SJCRH30 (cell line): ENCODE results near the gene ANO6. TPM values are rescaled to one million over a fixed set of nuclear protein-coding genes. Genes with fewer than 3 reads are reported as not detected.
"Not testable (repeated sequence)": the region's sequence is repeated elsewhere in the genome, so short reads cannot be mapped to it uniquely, and the experiment has no call there.

Experiments used
- DNase-seq, 2 experiments: peaks; one replicate each; pipeline ENCODE4 v3.0.0-alpha.2; 2015 to 2020
- H3K27ac ChIP-seq: fragments of 250-450 bp; sonication (Bioruptor Pico); 2 replicates; pipeline ENCODE4 v1.5.1; 2020; ENCODE audit warnings: mild to moderate bottlenecking, moderate library complexity
- H3K27me3 ChIP-seq: fragments of 250-450 bp; sonication (Bioruptor Pico); 2 replicates; pipeline ENCODE4 v1.5.1; 2020; ENCODE audit warnings: mild to moderate bottlenecking, moderate library complexity
- H3K36me3 ChIP-seq: fragments of 250-450 bp; sonication (Bioruptor Pico); 2 replicates; pipeline ENCODE4 v1.5.1; 2020; ENCODE audit warnings: mild to moderate bottlenecking, moderate library complexity
- H3K4me1 ChIP-seq: fragments of 250-450 bp; sonication (Bioruptor Pico); 2 replicates; pipeline ENCODE4 v1.5.1; 2020; ENCODE audit warnings: mild to moderate bottlenecking, moderate library complexity
- H3K4me3 ChIP-seq: fragments of 250-450 bp; sonication (Bioruptor Pico); 2 replicates; pipeline ENCODE4 v1.5.1; 2020; ENCODE audit warnings: mild to moderate bottlenecking, moderate library complexity
- H3K9me3 ChIP-seq: fragments of 250-450 bp; sonication (Bioruptor Pico); replicated peaks from 2 replicates; pipeline ENCODE4 v1.5.1; 2020; ENCODE audit warnings: mild to moderate bottlenecking, moderate library complexity
- total RNA-seq: library from RNA; depleted of rRNA; stranded (reverse); fragments of >200 nt; shearing (Covaris generic); gene quantifications from 2 replicates; pipeline ENCODE4 v1.2.3, GENCODE V29; 2014

ANO6 gene
- total RNA-seq, 1 experiment from 2014 or later = 60.7 TPM

- Histone ChIP-seq H3K36me3 (peaks cover 11% of the 10 kb centered on the region), H3K9me3 (peaks cover 10% of the 10 kb centered on the region; the same call in 1 of the 2 replicates), H3K4me3 (no peak overlapping the region), H3K27ac (no peak overlapping the region), H3K4me1 (no peaks in the 10 kb centered on the region), H3K27me3 (no peaks in the 10 kb centered on the region)
- no peak for DNase-seq
Measured at GRCh38 chr12:45314770-45315169, 98.9 kb downstream of the ANO6 start.

- Histone ChIP-seq H3K36me3 (peaks cover 11% of the 10 kb centered on the region), H3K4me1 (no peaks in the 10 kb centered on the region), H3K9me3 (peaks cover 10% of the 10 kb centered on the region; the same call in 1 of the 2 replicates), H3K27ac (no peak overlapping the region), H3K27me3 (no peaks in the 10 kb centered on the region), H3K4me3 (no peak overlapping the region)
- no peak for DNase-seq
Measured at GRCh38 chr12:45315462-45315861, 99.6 kb downstream of the ANO6 start.

- not testable (repeated sequence) for H3K27ac ChIP-seq, H3K4me3 ChIP-seq, DNase-seq, H3K27me3 ChIP-seq, H3K4me1 ChIP-seq
- Histone ChIP-seq H3K9me3 (peaks cover 10% of the 10 kb centered on the region; the same call in 1 of the 2 replicates), H3K36me3 (peaks cover 11% of the 10 kb centered on the region)
Measured at GRCh38 chr12:45317261-45317660, 101.4 kb downstream of the ANO6 start.

DNA sequence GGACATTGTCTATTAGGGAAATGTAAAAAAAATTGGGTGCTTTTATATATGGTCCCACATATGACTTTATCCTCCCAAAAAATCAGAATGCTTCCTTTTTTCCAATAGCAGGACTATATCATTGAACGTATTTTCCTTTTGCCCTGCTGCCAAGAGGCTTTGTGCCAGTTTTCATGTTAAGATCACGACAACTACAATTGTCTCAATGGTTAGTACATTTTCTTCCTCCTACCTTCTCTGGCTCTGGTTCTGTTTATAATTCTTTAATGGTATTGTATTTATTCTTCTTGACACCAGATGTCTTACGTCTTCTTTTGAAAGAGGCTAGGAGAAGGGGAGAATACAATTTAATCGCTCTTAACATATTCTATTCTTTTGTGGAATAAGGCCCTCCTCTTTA is 106.9 kb downstream of the ANO6 start:
- Histone ChIP-seq H3K36me3 (no peaks in the 10 kb centered on the region), H3K9me3 (peaks cover 3% of the 10 kb centered on the region; the same call in 1 of the 2 replicates)
- no peak for DNase-seq

DNA sequence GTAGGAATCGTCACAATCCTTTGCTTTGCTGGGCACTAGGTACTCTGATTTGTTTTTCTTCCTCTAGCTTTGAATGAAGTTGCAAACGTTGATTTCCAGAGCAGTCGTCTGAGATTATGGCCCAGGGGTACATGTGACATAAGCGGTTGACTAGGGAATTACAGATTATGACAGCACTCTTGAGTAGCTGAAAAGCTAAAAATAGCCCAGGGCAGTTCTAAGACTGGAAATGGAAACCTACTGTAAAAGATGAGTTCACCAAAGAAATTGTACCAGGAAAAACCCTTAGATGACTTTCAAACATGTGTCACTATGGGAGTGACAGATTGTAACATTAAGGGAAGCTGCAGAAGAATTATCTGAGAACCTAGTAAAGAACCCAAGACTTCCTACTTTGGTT is 108.5 kb downstream of the ANO6 start:
- no peak for DNase-seq
- H3K27ac ChIP-seq = no peak overlapping the region
- no peaks in the 10 kb centered on the region for H3K27me3 ChIP-seq

More for the DNA sequence above, 106.9 kb downstream of the ANO6 start:
- Histone ChIP-seq H3K4me1 (peaks cover 14% of the 10 kb centered on the region), H3K4me3 (no peak overlapping the region), H3K27me3 (no peaks in the 10 kb centered on the region), H3K27ac (no peak overlapping the region)

DNA sequence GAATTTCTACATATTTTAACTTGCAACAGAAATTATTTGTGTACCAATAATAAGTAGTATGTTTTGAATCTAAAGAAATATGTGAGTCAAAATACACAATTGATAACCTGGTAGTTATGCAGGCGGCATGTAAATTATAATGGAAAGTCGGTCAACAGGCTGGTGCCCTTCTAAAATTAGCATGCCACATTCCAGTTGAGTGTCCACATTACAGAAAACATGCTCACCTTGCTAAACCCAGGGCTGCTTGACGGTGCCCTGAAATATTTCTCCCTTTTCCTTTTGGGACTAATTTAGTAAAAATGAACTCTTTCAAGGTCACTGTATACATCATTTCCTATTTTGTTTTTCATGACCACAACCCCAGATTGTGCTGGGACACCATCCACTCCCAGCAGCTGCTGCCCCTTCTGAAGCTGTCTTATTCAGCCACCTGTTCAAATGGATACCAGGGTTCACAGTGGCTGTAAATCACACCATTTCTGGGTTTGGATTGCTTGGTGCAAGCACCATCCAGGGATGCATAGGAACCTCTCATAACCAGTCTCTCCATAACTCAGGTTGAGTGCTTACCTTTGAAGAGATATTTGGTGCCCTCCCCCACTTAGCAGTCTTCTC is 110.6 kb downstream of the ANO6 start:
- H3K27me3 ChIP-seq = no peaks in the 10 kb centered on the region
- peak; percentile 79 to 90 for DNase-seq
- H3K4me1 ChIP-seq = peaks cover 14% of the 10 kb centered on the region
- H3K27ac ChIP-seq = peak overlapping the region; percentile 16
- no peak overlapping the region for H3K4me3 ChIP-seq
- H3K9me3 ChIP-seq = no peaks in the 10 kb centered on the region
- no peaks in the 10 kb centered on the region for H3K36me3 ChIP-seq

More for the DNA sequence above, 108.5 kb downstream of the ANO6 start:
- H3K4me1 ChIP-seq = peaks cover 14% of the 10 kb centered on the region
- H3K4me3 ChIP-seq = no peak overlapping the region
- no peaks in the 10 kb centered on the region for H3K36me3 ChIP-seq
- H3K9me3 ChIP-seq = no peaks in the 10 kb centered on the region

DNA sequence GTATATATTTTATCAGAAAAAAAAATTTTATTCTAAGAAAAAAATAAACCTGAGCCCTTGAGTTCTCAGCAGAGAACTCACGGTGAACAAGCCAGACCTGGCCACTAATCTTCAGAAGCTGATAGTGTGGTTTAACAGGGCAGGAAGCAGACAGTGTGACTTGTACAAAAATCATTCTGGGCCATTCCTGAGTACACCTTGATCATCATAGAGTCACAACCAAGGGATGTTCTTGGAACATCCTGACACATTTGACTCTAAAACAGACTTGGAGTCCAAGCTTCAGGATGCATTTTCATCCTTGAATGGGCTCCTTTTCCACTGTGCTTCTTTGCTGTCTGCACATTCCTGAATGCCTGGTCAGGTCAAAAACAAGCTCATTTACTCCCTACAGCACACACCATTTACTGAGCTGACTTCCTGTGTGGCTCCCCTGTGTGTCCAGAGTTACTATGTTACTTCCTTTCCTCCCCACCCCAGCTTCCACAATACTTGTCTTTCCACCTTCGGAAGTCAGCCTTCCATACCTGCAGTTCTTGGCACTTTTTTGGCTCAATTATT is 112.0 kb downstream of the ANO6 start:
- no peak overlapping the region for H3K4me3 ChIP-seq
- H3K27ac ChIP-seq = no peak overlapping the region
- no peaks in the 10 kb centered on the region for H3K9me3 ChIP-seq
- no peak for DNase-seq
- H3K4me1 ChIP-seq = peaks cover 14% of the 10 kb centered on the region
- H3K36me3 ChIP-seq = no peaks in the 10 kb centered on the region
- no peaks in the 10 kb centered on the region for H3K27me3 ChIP-seq

DNA sequence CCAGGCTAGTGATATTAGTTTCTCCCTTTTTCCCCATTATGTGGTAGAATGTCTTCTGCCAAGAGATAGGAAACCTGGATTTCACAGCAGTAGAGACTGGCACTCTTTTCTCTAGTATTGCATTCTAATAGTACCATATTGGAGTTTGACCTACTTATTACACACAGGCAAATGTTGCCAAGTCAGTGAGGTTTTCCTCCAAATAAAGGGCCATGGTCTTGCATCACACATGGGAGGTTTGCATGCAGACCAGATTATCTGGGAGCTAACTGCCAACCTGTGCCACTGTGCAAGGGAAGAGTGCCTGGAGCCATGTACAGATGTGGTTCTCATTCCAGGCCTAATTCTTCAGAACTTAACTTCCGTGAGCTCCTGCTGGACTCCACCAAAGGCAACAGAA is 113.3 kb downstream of the ANO6 start:
- Histone ChIP-seq H3K4me3 (no peak overlapping the region), H3K4me1 (peaks cover 14% of the 10 kb centered on the region), H3K27ac (no peak overlapping the region), H3K36me3 (no peaks in the 10 kb centered on the region), H3K9me3 (no peaks in the 10 kb centered on the region), H3K27me3 (no peaks in the 10 kb centered on the region)
- DNase-seq = no peak

GRCh38 chr12:45329702-45330101 is 113.8 kb downstream of the ANO6 start:
- H3K27me3 ChIP-seq = no peaks in the 10 kb centered on the region
- peaks cover 14% of the 10 kb centered on the region for H3K4me1 ChIP-seq
- no peaks in the 10 kb centered on the region for H3K9me3 ChIP-seq
- no peak for DNase-seq
- no peak overlapping the region for H3K4me3 ChIP-seq
- no peak overlapping the region for H3K27ac ChIP-seq
- no peaks in the 10 kb centered on the region for H3K36me3 ChIP-seq

GRCh38 chr12:45331552-45331951 is 115.7 kb downstream of the ANO6 start:
- H3K4me1 ChIP-seq = peaks cover 15% of the 10 kb centered on the region
- DNase-seq = no peak
- no peak overlapping the region for H3K4me3 ChIP-seq
- H3K27me3 ChIP-seq = no peaks in the 10 kb centered on the region
- H3K27ac ChIP-seq = no peak overlapping the region
- H3K9me3 ChIP-seq = no peaks in the 10 kb centered on the region
- no peaks in the 10 kb centered on the region; the same call in 1 of the 2 replicates for H3K36me3 ChIP-seq

GRCh38 chr12:45334396-45334795 is 118.5 kb downstream of the ANO6 start:
- H3K36me3 ChIP-seq = no peaks in the 10 kb centered on the region; the same call in 1 of the 2 replicates
- H3K27me3 ChIP-seq = no peaks in the 10 kb centered on the region
- H3K9me3 ChIP-seq = no peaks in the 10 kb centered on the region
- no peak overlapping the region for H3K4me3 ChIP-seq
- no peak overlapping the region for H3K27ac ChIP-seq
- peaks cover 20% of the 10 kb centered on the region for H3K4me1 ChIP-seq
- no peak for DNase-seq

DNA sequence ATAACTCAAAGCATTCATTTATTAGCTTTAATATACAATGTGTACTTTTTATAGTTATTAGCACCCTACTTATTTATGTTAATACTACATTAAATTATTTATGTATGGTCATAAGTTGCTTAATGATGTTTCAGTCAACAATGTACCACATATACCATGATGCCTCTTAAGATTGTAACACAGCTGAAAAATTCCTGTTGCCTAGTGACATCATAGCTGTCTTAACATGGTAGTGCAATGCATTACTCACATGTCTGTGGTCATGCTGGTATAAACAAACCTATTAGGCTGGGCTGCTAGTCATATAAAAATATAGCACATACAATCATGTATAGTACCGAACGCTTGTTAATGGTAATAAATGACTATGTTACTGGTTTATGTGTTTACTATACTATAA is 120.4 kb downstream of the ANO6 start:
- Histone ChIP-seq H3K27ac (no peak overlapping the region), H3K4me3 (no peak overlapping the region), H3K27me3 (no peaks in the 10 kb centered on the region), H3K36me3 (no peaks in the 10 kb centered on the region; the same call in 1 of the 2 replicates), H3K9me3 (no peaks in the 10 kb centered on the region), H3K4me1 (peaks cover 20% of the 10 kb centered on the region)
- DNase-seq = peak; percentile 46 to 63

- Histone ChIP-seq H3K36me3 (no peaks in the 10 kb centered on the region; the same call in 1 of the 2 replicates), H3K27me3 (no peaks in the 10 kb centered on the region), H3K4me1 (peaks cover 20% of the 10 kb centered on the region), H3K9me3 (no peaks in the 10 kb centered on the region), H3K4me3 (no peak overlapping the region), H3K27ac (peak overlapping the region; percentile 2; the same call in 1 of the 2 replicates)
- peak in 1 of 2 experiments; percentile 17 for DNase-seq
Measured at GRCh38 chr12:45336762-45337596, 121.1 kb downstream of the ANO6 start.

DNA sequence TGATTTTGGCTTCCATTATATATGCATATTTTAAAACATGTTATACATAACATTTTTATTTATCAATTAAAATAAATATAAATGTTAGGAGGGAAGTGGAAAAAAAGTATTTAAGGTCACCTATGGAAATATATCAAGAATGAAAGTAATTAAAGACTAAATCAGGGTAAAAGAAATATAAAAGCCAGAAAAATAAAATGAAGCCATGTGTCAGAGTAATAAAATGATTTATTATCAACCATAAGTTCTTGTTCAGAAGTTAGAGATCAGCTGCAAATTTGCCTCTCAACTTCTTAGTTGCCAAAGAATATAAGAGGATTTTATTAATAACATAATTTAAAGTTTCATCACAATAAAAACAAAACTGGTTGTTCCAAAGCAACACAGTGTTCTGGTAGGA is 121.9 kb downstream of the ANO6 start:
- no peak for DNase-seq
- H3K27ac ChIP-seq = no peak overlapping the region
- no peaks in the 10 kb centered on the region for H3K27me3 ChIP-seq
- H3K9me3 ChIP-seq = no peaks in the 10 kb centered on the region
- H3K36me3 ChIP-seq = no peaks in the 10 kb centered on the region; the same call in 1 of the 2 replicates
- peaks cover 20% of the 10 kb centered on the region for H3K4me1 ChIP-seq
- no peak overlapping the region for H3K4me3 ChIP-seq

DNA sequence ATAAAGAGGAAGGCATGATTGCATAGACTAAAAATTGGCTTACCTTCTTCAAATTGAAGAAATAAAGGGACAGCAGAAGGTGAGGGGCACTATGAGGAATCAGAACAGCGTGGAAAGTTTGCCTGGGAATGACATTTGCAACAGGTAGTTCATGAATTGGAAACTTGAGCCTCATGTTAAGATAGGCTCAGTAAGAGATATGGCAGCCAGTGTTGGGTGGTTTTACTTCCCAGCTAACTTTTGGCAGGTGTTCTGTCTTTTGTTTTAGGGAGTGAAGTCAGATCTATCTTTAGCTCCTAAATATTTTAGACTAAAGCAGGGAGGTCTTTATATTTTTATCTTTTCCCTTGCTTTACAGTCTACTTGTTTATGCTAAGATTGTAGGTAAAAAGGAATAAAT is 122.4 kb downstream of the ANO6 start:
- no peak for DNase-seq
- no peaks in the 10 kb centered on the region for H3K27me3 ChIP-seq
- H3K9me3 ChIP-seq = no peaks in the 10 kb centered on the region
- no peaks in the 10 kb centered on the region; the same call in 1 of the 2 replicates for H3K36me3 ChIP-seq
- peaks cover 22% of the 10 kb centered on the region for H3K4me1 ChIP-seq
- H3K4me3 ChIP-seq = no peak overlapping the region
- H3K27ac ChIP-seq = no peak overlapping the region
